ENCODE results near the gene PTPRM. TPM values are rescaled to one million over a fixed set of nuclear protein-coding genes. Genes with fewer than 3 reads are reported as not detected.

The PTPRM gene
- total RNA-seq, 1 experiment from 2014 or later, result 45.6 TPM

DNA sequence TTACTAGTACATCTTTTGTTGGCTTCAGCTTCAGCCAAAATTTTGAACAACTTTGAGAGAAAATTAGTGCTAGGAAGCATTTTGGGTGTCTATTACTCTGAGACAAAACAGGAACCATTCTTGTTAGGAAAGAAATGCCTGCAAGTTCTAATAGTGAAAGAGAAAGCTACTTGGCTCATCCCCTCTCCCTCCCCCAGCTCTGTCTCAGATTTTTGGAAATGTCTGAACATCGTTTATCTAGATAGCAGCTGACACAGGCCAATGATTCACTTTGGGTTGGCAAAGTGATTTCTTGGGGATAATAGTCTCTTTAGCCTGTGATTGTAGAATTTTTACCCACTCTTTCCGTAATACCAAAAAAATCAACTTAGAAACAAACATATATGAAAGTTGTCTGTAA lies 42.3 kb upstream of the PTPRM start:
- Histone ChIP-seq H3K9me2 (replicated peaks; ENCODE audit: low read length) (no peaks in the 10 kb centered on the region), H3K4me2 (ENCODE audit: low read length) (no peak overlapping the region), H3K79me2 (ENCODE audit: low read length) (no peaks in the 10 kb centered on the region), H3F3A (ENCODE audit: low read length, unreplicated experiment) (no peaks in the 10 kb centered on the region), H3K27me3 (ENCODE audit: low read length) (peaks cover 43% of the 10 kb centered on the region), H4K20me1 (ENCODE audit: low read length) (no peaks in the 10 kb centered on the region), H3K27ac (ENCODE audit: low read length) (no peak overlapping the region), H3K9ac (ENCODE audit: low read length) (no peak overlapping the region), H3K4me1 (ENCODE audit: insufficient read depth, low read length) (no peaks in the 10 kb centered on the region), H3K9me3 (ENCODE audit: low read length) (no peaks in the 10 kb centered on the region), H3K36me3 (ENCODE audit: low read depth, low read length) (no peaks in the 10 kb centered on the region), H3K4me3 (ENCODE audit: low read length) (no peak overlapping the region), H2AFZ (ENCODE audit: low read length) (no peak overlapping the region)
- intact Hi-C loops (cut with micrococcal nuclease), result no loop called here
- ChIA-PET CTCF (no interaction called here), POLR2A (ENCODE audit: unreplicated experiment) (no interaction called here)
- no peak for DNase-seq
- no peak for ATAC-seq
- no TSS peak for BruUV-seq (replicated peaks)
- TF ChIP-seq, protein P1, sequence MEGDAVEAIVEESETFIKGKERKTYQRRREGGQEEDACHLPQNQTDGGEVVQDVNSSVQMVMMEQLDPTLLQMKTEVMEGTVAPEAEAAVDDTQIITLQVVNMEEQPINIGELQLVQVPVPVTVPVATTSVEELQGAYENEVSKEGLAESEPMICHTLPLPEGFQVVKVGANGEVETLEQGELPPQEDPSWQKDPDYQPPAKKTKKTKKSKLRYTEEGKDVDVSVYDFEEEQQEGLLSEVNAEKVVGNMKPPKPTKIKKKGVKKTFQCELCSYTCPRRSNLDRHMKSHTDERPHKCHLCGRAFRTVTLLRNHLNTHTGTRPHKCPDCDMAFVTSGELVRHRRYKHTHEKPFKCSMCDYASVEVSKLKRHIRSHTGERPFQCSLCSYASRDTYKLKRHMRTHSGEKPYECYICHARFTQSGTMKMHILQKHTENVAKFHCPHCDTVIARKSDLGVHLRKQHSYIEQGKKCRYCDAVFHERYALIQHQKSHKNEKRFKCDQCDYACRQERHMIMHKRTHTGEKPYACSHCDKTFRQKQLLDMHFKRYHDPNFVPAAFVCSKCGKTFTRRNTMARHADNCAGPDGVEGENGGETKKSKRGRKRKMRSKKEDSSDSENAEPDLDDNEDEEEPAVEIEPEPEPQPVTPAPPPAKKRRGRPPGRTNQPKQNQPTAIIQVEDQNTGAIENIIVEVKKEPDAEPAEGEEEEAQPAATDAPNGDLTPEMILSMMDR (conservative IDR thresholded peaks at IDR 0.05; ENCODE audit: low read depth, low read length), result no peak
- TF ChIP-seq EZH2 (IDR thresholded peaks at IDR 0.05; ENCODE audit: low read length, unreplicated experiment), result no peak
- TF ChIP-seq EZH2phosphoT487 (IDR thresholded peaks at IDR 0.05; ENCODE audit: borderline replicate concordance, low read length), result no peak

DNA sequence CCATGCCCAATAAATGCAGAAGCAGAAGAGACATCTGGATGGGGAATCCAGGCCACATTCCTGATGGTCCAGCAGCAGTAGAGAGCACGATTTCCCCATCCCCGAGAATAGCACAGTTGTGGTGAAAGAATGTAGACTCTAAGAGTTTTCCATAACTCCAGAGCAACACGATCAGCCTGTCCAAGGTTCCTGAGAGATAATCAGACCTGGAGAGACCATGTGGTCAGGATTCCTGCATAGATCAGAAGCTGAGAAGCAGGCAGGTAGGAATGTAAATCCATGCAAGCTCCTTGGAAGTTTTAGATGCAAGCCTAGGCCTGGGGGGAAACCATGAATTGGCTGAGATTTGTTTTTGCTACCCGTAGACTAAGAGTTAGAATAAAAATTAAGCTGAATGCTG lies 34.2 kb upstream of the PTPRM start:
- no peaks in the 10 kb centered on the region for H4K20me1 ChIP-seq (ENCODE audit: low read length)
- no peak overlapping the region for H3K9ac ChIP-seq (ENCODE audit: low read length)
- POLR2A ChIA-PET (ENCODE audit: unreplicated experiment), result no interaction called here
- no peaks in the 10 kb centered on the region for H3K9me3 ChIP-seq (ENCODE audit: low read length)
- CTCF ChIA-PET, result no interaction called here
- TF ChIP-seq, protein P1 (conservative IDR thresholded peaks at IDR 0.05; ENCODE audit: low read depth, low read length), result no peak
- no peak for TF ChIP-seq EZH2phosphoT487 (IDR thresholded peaks at IDR 0.05; ENCODE audit: borderline replicate concordance, low read length)
- DNase-seq, result no peak
- intact Hi-C loops (cut with micrococcal nuclease), result no loop called here
- no peak overlapping the region for H2AFZ ChIP-seq (ENCODE audit: low read length)
- H3K4me3 ChIP-seq (ENCODE audit: low read length), result no peak overlapping the region
- H3K9me2 ChIP-seq (replicated peaks; ENCODE audit: low read length), result 0 out of 2 replicates have a peak, but pooled peaks cover 3% of the 10 kb centered on the region
- ATAC-seq, result no peak
- no peaks in the 10 kb centered on the region for H3K36me3 ChIP-seq (ENCODE audit: low read depth, low read length)
- no peak overlapping the region for H3K4me2 ChIP-seq (ENCODE audit: low read length)
- peaks cover 5% of the 10 kb centered on the region; the same call in 1 of the 2 replicates for H3K4me1 ChIP-seq (ENCODE audit: insufficient read depth, low read length)
- no peaks in the 10 kb centered on the region for H3K79me2 ChIP-seq (ENCODE audit: low read length)
- no peak overlapping the region for H3K27ac ChIP-seq (ENCODE audit: low read length)
- BruUV-seq (replicated peaks), result no TSS peak
- no peaks in the 10 kb centered on the region for H3F3A ChIP-seq (ENCODE audit: low read length, unreplicated experiment)
- peaks cover 32% of the 10 kb centered on the region for H3K27me3 ChIP-seq (ENCODE audit: low read length)

DNA sequence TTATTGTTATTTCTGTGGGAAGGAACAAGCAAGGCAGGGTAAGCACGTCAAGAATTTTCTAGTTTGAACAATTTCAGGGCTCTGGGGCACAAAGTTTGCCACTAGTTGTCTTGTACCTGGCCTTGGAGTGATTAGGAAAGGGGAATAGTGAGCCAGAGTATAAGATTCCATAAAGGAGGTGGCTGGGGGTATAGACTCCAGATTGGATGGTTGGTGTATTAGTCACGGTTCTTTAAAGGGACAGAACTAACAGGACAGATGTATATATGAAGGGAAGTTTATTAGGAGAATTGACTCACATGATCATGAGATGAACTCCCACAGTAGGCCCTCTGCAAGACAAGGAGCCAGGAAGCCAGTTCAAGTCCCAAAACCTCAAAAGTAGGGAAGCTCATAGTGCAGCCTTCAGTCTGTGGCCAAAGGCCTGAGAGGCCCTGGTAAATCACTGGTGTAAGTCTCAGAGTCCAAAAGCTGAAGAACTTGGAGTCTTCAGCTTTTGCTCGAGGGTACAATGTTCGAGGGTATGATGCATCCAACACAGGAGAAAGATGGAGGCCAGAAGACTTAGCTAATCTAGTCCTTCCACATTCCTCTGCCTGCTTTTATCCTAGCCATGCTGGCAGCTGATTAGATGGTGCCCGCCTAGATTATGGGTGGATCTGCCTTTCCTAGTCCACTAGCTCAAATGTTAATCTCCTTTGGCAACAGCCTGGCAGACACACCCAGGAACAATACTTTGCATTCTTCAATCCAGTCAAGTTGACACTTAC lies 31.5 kb upstream of the PTPRM start:
- H3F3A ChIP-seq (ENCODE audit: low read length, unreplicated experiment), result no peaks in the 10 kb centered on the region
- ATAC-seq (peak; percentile 51; the same call in 1 of the 2 replicates), DNase-seq (peak; percentile 49)
- no TSS peak for BruUV-seq (replicated peaks)
- H3K79me2 ChIP-seq (ENCODE audit: low read length), result no peaks in the 10 kb centered on the region
- H3K9me2 ChIP-seq (replicated peaks; ENCODE audit: low read length), result 0 out of 2 replicates have a peak, but pooled peaks cover 3% of the 10 kb centered on the region
- no peak overlapping the region for H3K27ac ChIP-seq (ENCODE audit: low read length)
- intact Hi-C loops (cut with micrococcal nuclease), result no loop called here
- TF ChIP-seq EZH2 (IDR thresholded peaks at IDR 0.05; ENCODE audit: low read length, unreplicated experiment), result no peak
- TF ChIP-seq EZH2phosphoT487 (IDR thresholded peaks at IDR 0.05; ENCODE audit: borderline replicate concordance, low read length), result no peak
- TF ChIP-seq, protein P1 (conservative IDR thresholded peaks at IDR 0.05; ENCODE audit: low read depth, low read length), result no peak
- H3K4me2 ChIP-seq (ENCODE audit: low read length), result peak overlapping the region; percentile 25; the same call in 1 of the 2 replicates
- ChIA-PET CTCF (no interaction called here), POLR2A (ENCODE audit: unreplicated experiment) (no interaction called here)
- H2AFZ ChIP-seq (ENCODE audit: low read length), result peak overlapping the region; percentile 41; the same call in 1 of the 2 replicates
- no peak overlapping the region for H3K4me3 ChIP-seq (ENCODE audit: low read length)
- no peak overlapping the region for H3K9ac ChIP-seq (ENCODE audit: low read length)
- H3K36me3 ChIP-seq (ENCODE audit: low read depth, low read length), result no peaks in the 10 kb centered on the region
- H4K20me1 ChIP-seq (ENCODE audit: low read length), result no peaks in the 10 kb centered on the region
- H3K27me3 ChIP-seq (ENCODE audit: low read length), result peaks cover 6% of the 10 kb centered on the region; the same call in 1 of the 2 replicates
- H3K9me3 ChIP-seq (ENCODE audit: low read length), result no peaks in the 10 kb centered on the region
- H3K4me1 ChIP-seq (ENCODE audit: insufficient read depth, low read length), result peaks cover 5% of the 10 kb centered on the region; the same call in 1 of the 2 replicates
